HepG2 (cell line): Measurements from ENCODE around the gene RPL18. TPM values are rescaled to one million over a fixed set of nuclear protein-coding genes. Genes with fewer than 3 reads are reported as not detected.

Source experiments
- ARHGAP35 ChIP-seq: sonication (generic); formaldehyde crosslinking; IDR thresholded peaks from 2 replicates; pipeline ENCODE4 v1.9.0; 2022; ENCODE audit warnings: mild to moderate bottlenecking, inconsistent platforms, moderate library complexity, missing genetic modification reagents, borderline replicate concordance
- ATAD3A ChIP-seq: sonication (generic); formaldehyde crosslinking; IDR thresholded peaks from 2 replicates; pipeline ENCODE4 v1.4.0; 2020; ENCODE audit warnings: missing genetic modification reagents
- ATF6 ChIP-seq: sonication (generic); formaldehyde crosslinking; conservative IDR thresholded peaks from 2 replicates; pipeline ENCODE4 v1.4.0; 2020; ENCODE audit warnings: missing genetic modification reagents
- FOXJ3 ChIP-seq: sonication (generic); formaldehyde crosslinking; IDR thresholded peaks from 2 replicates; pipeline ENCODE4 v1.4.0; 2020; ENCODE audit warnings: missing genetic modification reagents, mild to moderate bottlenecking, borderline replicate concordance
- GABPA ChIP-seq, 2 experiments: IDR thresholded peaks; 2 replicates each; pipeline ENCODE4 v1.6.1; 2011 to 2016; ENCODE audit warnings: low read depth in 2 of 2, low read length in 1 of 2, missing biosample characterization in 1 of 2, missing genetic modification characterization in 1 of 2
- MLLT10 ChIP-seq: sonication (generic); formaldehyde crosslinking; IDR thresholded peaks from 2 replicates; pipeline ENCODE4 v1.4.0; 2020; ENCODE audit warnings: missing genetic modification reagents
- MTERF4 ChIP-seq: sonication (generic); formaldehyde crosslinking; IDR thresholded peaks from 2 replicates; pipeline ENCODE4 v1.8.0; 2023; ENCODE audit warnings: mild to moderate bottlenecking, missing genetic modification reagents
- PRDM4 ChIP-seq: sonication (generic); formaldehyde crosslinking; IDR thresholded peaks from 2 replicates; pipeline ENCODE4 v1.9.0; 2021; ENCODE audit warnings: missing genetic modification reagents, borderline replicate concordance
- PRMT3 ChIP-seq: sonication (generic); formaldehyde crosslinking; IDR thresholded peaks from 2 replicates; pipeline ENCODE4 v1.8.1; 2022; ENCODE audit warnings: low read depth, mild to moderate bottlenecking, moderate library complexity, missing genetic modification reagents, borderline replicate concordance
- REXO4 ChIP-seq: sonication (generic); formaldehyde crosslinking; IDR thresholded peaks from 2 replicates; pipeline ENCODE4 v1.8.0; 2022; ENCODE audit warnings: missing genetic modification reagents, mild to moderate bottlenecking, borderline replicate concordance
- TCF7L2 ChIP-seq: IDR thresholded peaks from 2 replicates; pipeline ENCODE4 v1.6.1; 2011; ENCODE audit warnings: mild to moderate bottlenecking, low read depth, low read length, moderate library complexity
- TRIM24 ChIP-seq: sonication (generic); formaldehyde crosslinking; IDR thresholded peaks from 2 replicates; pipeline ENCODE4 v1.8.0; 2022; ENCODE audit warnings: mild to moderate bottlenecking, missing genetic modification reagents
- ZBTB20 ChIP-seq: sonication (generic); formaldehyde crosslinking; IDR thresholded peaks from 2 replicates; pipeline ENCODE4 v1.8.1; 2023; ENCODE audit warnings: missing genetic modification reagents, low read depth, mild to moderate bottlenecking, borderline replicate concordance
- ZBTB7A ChIP-seq: sonication (generic); formaldehyde crosslinking; IDR thresholded peaks from 2 replicates; pipeline ENCODE4 v1.8.0; 2022; ENCODE audit warnings: mild to moderate bottlenecking, missing genetic modification reagents
- ZKSCAN8 ChIP-seq: IDR thresholded peaks from 2 replicates; pipeline ENCODE4 v1.6.1; 2016; ENCODE audit warnings: borderline replicate concordance, missing genetic modification reagents, missing compliant biosample characterization
- ZNF136 ChIP-seq: sonication (generic); formaldehyde crosslinking; IDR thresholded peaks from 2 replicates; pipeline ENCODE4 v1.8.1; 2022; ENCODE audit warnings: low read depth, mild to moderate bottlenecking, moderate library complexity, missing genetic modification reagents
- ZNF484 ChIP-seq: sonication (generic); formaldehyde crosslinking; IDR thresholded peaks from 2 replicates; pipeline ENCODE4 v1.5.1; 2020; ENCODE audit warnings: mild to moderate bottlenecking, low read depth, missing genetic modification reagents, borderline replicate concordance
- ZNF562 ChIP-seq: sonication (generic); formaldehyde crosslinking; IDR thresholded peaks from 2 replicates; pipeline ENCODE4 v1.8.0; 2022; ENCODE audit warnings: missing genetic modification reagents, borderline replicate concordance
- ZNF569 ChIP-seq: sonication (generic); formaldehyde crosslinking; IDR thresholded peaks from 2 replicates; pipeline ENCODE4 v1.5.0; 2020; ENCODE audit warnings: mild to moderate bottlenecking, missing genetic modification reagents, moderate library complexity, borderline replicate concordance
- ZNF652 ChIP-seq: IDR thresholded peaks from 2 replicates; pipeline ENCODE4 v1.6.1; 2016; ENCODE audit warnings: low read depth, borderline replicate concordance
- polyA plus RNA-seq, 8 experiments: library from polyadenylated mRNA; depleted of rRNA in 3 of 8; stranded (reverse) in 7 of 8; unstranded in 1 of 8; fragments of >200 nt; fragmentation: Illumina TruSeq in 4 of 8; extraction: Trizol in 4 of 8; gene quantifications; 2 replicates each; pipeline versions ENCODE4 v1.2.1 to v1.2.3, GENCODE V29; 2011 to 2016; ENCODE audit warnings: low read depth in 4 of 8, missing spikeins in 1 of 8, mixed read lengths in 1 of 8; ENCODE audit not compliant: insufficient read depth in 1 of 8
- total RNA-seq, 5 experiments: library from RNA; depleted of rRNA; stranded (reverse); fragments of >200 nt; fragmentation: Illumina TruSeq; extraction: Trizol; gene quantifications; 2 replicates each; pipeline ENCODE4 v1.2.3, GENCODE V29; 2016; ENCODE audit warnings: low read depth in 1 of 5
- TF ChIP-seq, protein P1 (sequence below): sonication (generic); formaldehyde crosslinking; IDR thresholded peaks from 2 replicates; pipeline ENCODE4 v1.5.0; 2020; ENCODE audit warnings: mild to moderate bottlenecking, missing genetic modification reagents, moderate library complexity

RPL18 gene
- total and polyA plus RNA-seq, 2 of the 13 experiments (the other 11 are each of a cell fraction or from before 2014, with no cell fraction given), result 1,485 to 1,639 TPM

- TF ChIP-seq ZKSCAN8 (CRISPR knock-in tag), result no peak
- TF ChIP-seq ZBTB20 (CRISPR knock-in tag), result no peak
- no peak for TF ChIP-seq TRIM24
- TF ChIP-seq ZNF652, result no peak
- TF ChIP-seq, protein P1, sequence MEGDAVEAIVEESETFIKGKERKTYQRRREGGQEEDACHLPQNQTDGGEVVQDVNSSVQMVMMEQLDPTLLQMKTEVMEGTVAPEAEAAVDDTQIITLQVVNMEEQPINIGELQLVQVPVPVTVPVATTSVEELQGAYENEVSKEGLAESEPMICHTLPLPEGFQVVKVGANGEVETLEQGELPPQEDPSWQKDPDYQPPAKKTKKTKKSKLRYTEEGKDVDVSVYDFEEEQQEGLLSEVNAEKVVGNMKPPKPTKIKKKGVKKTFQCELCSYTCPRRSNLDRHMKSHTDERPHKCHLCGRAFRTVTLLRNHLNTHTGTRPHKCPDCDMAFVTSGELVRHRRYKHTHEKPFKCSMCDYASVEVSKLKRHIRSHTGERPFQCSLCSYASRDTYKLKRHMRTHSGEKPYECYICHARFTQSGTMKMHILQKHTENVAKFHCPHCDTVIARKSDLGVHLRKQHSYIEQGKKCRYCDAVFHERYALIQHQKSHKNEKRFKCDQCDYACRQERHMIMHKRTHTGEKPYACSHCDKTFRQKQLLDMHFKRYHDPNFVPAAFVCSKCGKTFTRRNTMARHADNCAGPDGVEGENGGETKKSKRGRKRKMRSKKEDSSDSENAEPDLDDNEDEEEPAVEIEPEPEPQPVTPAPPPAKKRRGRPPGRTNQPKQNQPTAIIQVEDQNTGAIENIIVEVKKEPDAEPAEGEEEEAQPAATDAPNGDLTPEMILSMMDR (CRISPR knock-in tag), result no peak
- no peak for TF ChIP-seq REXO4 (CRISPR knock-in tag)
- TF ChIP-seq MLLT10 (CRISPR knock-in tag), result no peak
- TF ChIP-seq MTERF4 (CRISPR knock-in tag), result no peak
- TF ChIP-seq PRDM4 (CRISPR knock-in tag), result no peak
- TF ChIP-seq ATF6, result no peak
- TF ChIP-seq PRMT3 (CRISPR knock-in tag), result no peak
- TF ChIP-seq FOXJ3 (CRISPR knock-in tag), result no peak
- no peak for TF ChIP-seq ARHGAP35 (CRISPR knock-in tag)
- TF ChIP-seq ATAD3A, result no peak
- no peak for TF ChIP-seq ZBTB7A (CRISPR knock-in tag)
- TF ChIP-seq ZNF569 (CRISPR knock-in tag), result no peak
- no peak for TF ChIP-seq ZNF562
- no peak for TF ChIP-seq TCF7L2
- no peak for TF ChIP-seq ZNF136
- no peak for TF ChIP-seq GABPA (IDR thresholded peaks at IDR 0.05; ENCODE audit: low read depth, low read length)
- TF ChIP-seq GABPA (CRISPR knock-in tag; IDR thresholded peaks at IDR 0.05; ENCODE audit: low read depth), result no peak
- TF ChIP-seq ZNF484, result no peak
These were observed 8.4 kb upstream of the RPL18 start (continued) for GRCh38 chr19:48627201-48627864.
